ENCODE results near the gene CACTIN.

CACTIN gene

GRCh38 chr19:3641515-3642269 is 15.1 kb upstream of the CACTIN start:
- no peak for TF ChIP-seq CTCF (conservative IDR thresholded peaks at IDR 0.05)
- H3K27ac ChIP-seq, result no peak overlapping the region

- H3K27ac ChIP-seq, result no peak overlapping the region
- TF ChIP-seq CTCF (conservative IDR thresholded peaks at IDR 0.05), result no peak
These were observed 12.9 kb upstream of the CACTIN start for GRCh38 chr19:3639479-3639878.

DNA sequence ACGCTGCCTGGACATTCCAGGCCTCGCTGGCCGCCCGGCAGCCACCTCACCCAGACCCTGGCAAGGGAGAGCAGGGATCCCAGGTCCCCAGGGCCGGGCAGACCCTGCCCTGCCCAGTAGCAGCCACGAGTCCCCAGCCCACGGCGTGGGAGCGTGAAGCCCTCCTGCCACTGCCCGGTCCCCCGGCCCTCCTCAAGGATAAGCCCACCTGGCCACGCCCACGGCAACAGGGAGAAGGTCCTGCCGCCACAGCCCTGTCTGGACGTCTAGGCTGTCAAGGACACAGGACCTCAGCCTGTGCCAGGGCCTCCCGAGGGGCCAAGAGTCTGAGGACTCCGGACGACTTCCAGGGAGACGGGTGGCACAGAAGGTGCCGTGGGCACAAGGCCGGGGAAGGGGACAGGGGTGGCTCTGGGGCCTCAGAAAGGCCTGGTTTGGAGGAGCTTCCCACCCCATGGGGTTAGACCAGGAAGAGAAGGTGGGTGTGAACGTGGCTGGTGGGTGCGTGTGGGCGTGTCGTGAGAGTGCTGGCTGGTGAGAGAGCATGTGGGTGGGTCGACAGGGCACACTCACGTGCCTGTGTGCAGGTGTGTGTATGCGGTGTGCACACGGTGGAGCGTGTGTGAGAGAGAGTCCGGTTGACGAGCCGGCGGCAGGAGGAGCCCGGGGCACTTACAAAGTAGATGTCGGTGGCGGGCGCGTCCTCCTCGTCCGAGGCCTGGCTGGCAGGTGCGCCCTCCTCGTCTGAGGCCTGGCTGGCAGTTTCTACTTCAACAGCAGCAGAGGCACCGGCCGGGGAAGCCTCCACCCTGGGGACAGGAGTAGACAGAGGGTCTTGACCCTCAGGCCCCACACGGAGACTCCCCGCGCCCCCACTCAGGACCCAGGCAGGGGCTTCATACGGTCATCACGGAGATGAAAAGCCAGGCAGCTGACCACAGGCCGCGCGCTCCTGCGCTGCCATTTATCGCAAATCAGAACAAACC is 11.9 kb upstream of the CACTIN start:
- H3K27ac ChIP-seq, result no peak overlapping the region
- no peak for TF ChIP-seq CTCF (conservative IDR thresholded peaks at IDR 0.05)

GRCh38 chr19:3637621-3638020 is 11.0 kb upstream of the CACTIN start:
- no peak overlapping the region for H3K27ac ChIP-seq
- TF ChIP-seq CTCF (conservative IDR thresholded peaks at IDR 0.05), result no peak

- no peak overlapping the region for H3K27ac ChIP-seq
- no peak for TF ChIP-seq CTCF (conservative IDR thresholded peaks at IDR 0.05)
These were observed 10.4 kb upstream of the CACTIN start for GRCh38 chr19:3636962-3637361.

- TF ChIP-seq CTCF (conservative IDR thresholded peaks at IDR 0.05), result no peak
- H3K27ac ChIP-seq, result no peak overlapping the region
These were observed 9.9 kb upstream of the CACTIN start for GRCh38 chr19:3636506-3636905.

DNA sequence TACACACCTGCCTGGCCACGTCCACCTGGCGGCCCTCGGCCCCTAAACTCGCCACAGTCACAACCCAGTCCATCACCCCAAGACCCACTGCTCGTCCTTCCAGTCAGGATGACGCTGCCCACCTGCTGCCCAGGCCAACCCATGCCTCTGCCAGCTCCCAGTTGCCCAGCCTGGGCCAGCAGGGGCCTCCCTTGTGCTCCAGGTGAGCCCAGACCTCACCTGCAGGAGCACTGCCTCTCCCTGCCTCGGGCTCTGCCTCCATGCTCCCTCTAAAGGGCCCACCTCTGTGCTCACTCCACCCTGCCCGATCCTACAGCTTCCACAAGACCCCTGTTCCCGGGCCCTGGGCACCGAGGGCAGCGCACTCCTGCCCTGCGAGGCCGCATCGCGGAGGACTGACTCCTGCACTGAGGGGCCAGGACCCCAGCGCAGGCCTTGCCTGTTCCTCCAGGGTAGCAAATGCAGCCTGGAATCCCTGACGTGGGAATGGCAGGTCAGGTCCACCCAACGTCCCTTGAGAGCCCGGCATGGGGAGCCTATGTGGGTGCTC is 8.0 kb upstream of the CACTIN start:
- no peak for TF ChIP-seq CTCF (conservative IDR thresholded peaks at IDR 0.05)

More for the DNA sequence above, 8.0 kb upstream of the CACTIN start:
- H3K27ac ChIP-seq, result no peak overlapping the region
